Stomach smooth muscle (tissue), 2 donors: ENCODE measurements around the gene ACTMAP.
"Not testable (repeated sequence)": the region's sequence is repeated elsewhere in the genome, so short reads cannot be mapped to it uniquely, and the experiment has no call there.

Experiments
- H3K27ac ChIP-seq: one replicate; pipeline ENCODE4 v1.7.0; 2013; ENCODE audit warnings: mild to moderate bottlenecking, low read length, inconsistent platforms
- H3K27me3 ChIP-seq, 2 donors: one replicate each; pipeline ENCODE4 v1.7.0; 2013; ENCODE audit warnings: low read length in 2 of 2; ENCODE audit not compliant: insufficient read depth in 2 of 2, control insufficient read depth in 1 of 2
- H3K36me3 ChIP-seq, 2 donors: one replicate each; pipeline ENCODE4 v1.7.0; 2013; ENCODE audit warnings: low read length in 2 of 2; ENCODE audit not compliant: control insufficient read depth in 2 of 2, insufficient read depth in 2 of 2
- H3K4me1 ChIP-seq: one replicate; pipeline ENCODE4 v1.7.0; 2013; ENCODE audit warnings: low read length; ENCODE audit not compliant: control insufficient read depth, insufficient read depth
- H3K4me3 ChIP-seq, 2 donors: one replicate each; pipeline ENCODE4 v1.7.0; 2013; ENCODE audit warnings: low read length in 2 of 2
- H3K9ac ChIP-seq, 2 donors: one replicate each; pipeline ENCODE4 v1.7.0; 2013; ENCODE audit warnings: low read length in 2 of 2, mild to moderate bottlenecking in 1 of 2
- H3K9me3 ChIP-seq, 2 donors: one replicate each; pipeline ENCODE4 v1.7.0; 2013; ENCODE audit warnings: low read length in 2 of 2; ENCODE audit not compliant: control insufficient read depth in 2 of 2
- donor health status: healthy.
- donor health status: Pancreatic carcinoma.

ACTMAP gene

GRCh38 chr19:40733149-40733548, 17.1 kb downstream of the ACTMAP start:
- Histone ChIP-seq H3K36me3 (peaks cover 53 to 61% of the 10 kb centered on the region in 2 donors), H3K27me3 (no peaks in the 10 kb centered on the region), H3K9ac (no peak overlapping the region), H3K4me3 (no peak overlapping the region), H3K27ac (no peak overlapping the region), H3K9me3 (no peaks in the 10 kb centered on the region), H3K4me1 (no peaks in the 10 kb centered on the region)

GRCh38 chr19:40732304-40732703, 18.0 kb downstream of the ACTMAP start:
- H3K36me3 ChIP-seq: peaks cover 52 to 63% of the 10 kb centered on the region in 2 donors

GRCh38 chr19:40730065-40730464, 20.2 kb downstream of the ACTMAP start:
- H3K36me3 ChIP-seq: peaks cover 53 to 63% of the 10 kb centered on the region in 2 donors
- H3K4me1 ChIP-seq, H3K9me3 ChIP-seq, H3K27me3 ChIP-seq, H3K9ac ChIP-seq, H3K27ac ChIP-seq, H3K4me3 ChIP-seq: not testable (repeated sequence)

More at GRCh38 chr19:40732304-40732703, 18.0 kb downstream of the ACTMAP start:
- H3K4me3 ChIP-seq, H3K9me3 ChIP-seq, H3K27ac ChIP-seq, H3K27me3 ChIP-seq, H3K9ac ChIP-seq, H3K4me1 ChIP-seq: not testable (repeated sequence)

- Histone ChIP-seq H3K36me3 (peaks cover 38 to 52% of the 10 kb centered on the region in 2 donors), H3K4me1 (peaks cover 15% of the 10 kb centered on the region), H3K27me3 (no peaks in the 10 kb centered on the region)
Measured at GRCh38 chr19:40726279-40726678, 24.0 kb downstream of the ACTMAP start.

GRCh38 chr19:40724855-40725254, 25.4 kb downstream of the ACTMAP start:
- Histone ChIP-seq H3K4me3 (no peak overlapping the region), H3K9me3 (no peaks in the 10 kb centered on the region), H3K27ac (no peak overlapping the region), H3K36me3 (peaks cover 28 to 40% of the 10 kb centered on the region in 2 donors), H3K4me1 (peaks cover 28% of the 10 kb centered on the region), H3K9ac (no peak overlapping the region), H3K27me3 (no peaks in the 10 kb centered on the region)

More at GRCh38 chr19:40726279-40726678, 24.0 kb downstream of the ACTMAP start:
- H3K27ac ChIP-seq: no peak overlapping the region
- no peak overlapping the region for H3K9ac ChIP-seq
- no peak overlapping the region for H3K4me3 ChIP-seq
- no peaks in the 10 kb centered on the region for H3K9me3 ChIP-seq

- Histone ChIP-seq H3K4me1 (peaks cover 33% of the 10 kb centered on the region), H3K36me3 (peaks cover 28 to 38% of the 10 kb centered on the region in 2 donors), H3K4me3 (no peak overlapping the region), H3K27me3 (no peaks in the 10 kb centered on the region), H3K9me3 (no peaks in the 10 kb centered on the region), H3K9ac (no peak overlapping the region), H3K27ac (no peak overlapping the region)
Measured at GRCh38 chr19:40724315-40724714, 26.0 kb downstream of the ACTMAP start.

- Histone ChIP-seq H3K9ac (no peak overlapping the region), H3K9me3 (no peaks in the 10 kb centered on the region), H3K27me3 (no peaks in the 10 kb centered on the region), H3K4me1 (peaks cover 38% of the 10 kb centered on the region), H3K27ac (no peak overlapping the region), H3K4me3 (no peak overlapping the region), H3K36me3 (peaks cover 26 to 35% of the 10 kb centered on the region in 2 donors)
Measured at GRCh38 chr19:40723661-40724254, 26.5 kb downstream of the ACTMAP start.

- Histone ChIP-seq H3K4me1 (peaks cover 55% of the 10 kb centered on the region), H3K27ac (no peak overlapping the region), H3K27me3 (no peaks in the 10 kb centered on the region), H3K36me3 (peaks cover 23 to 27% of the 10 kb centered on the region in 2 donors), H3K9ac (peak overlapping the region in 1 of 2 donors; percentile 21), H3K4me3 (no peak overlapping the region), H3K9me3 (no peaks in the 10 kb centered on the region)
Measured at GRCh38 chr19:40721936-40722661, 28.2 kb downstream of the ACTMAP start.

GRCh38 chr19:40721140-40721486, 29.2 kb downstream of the ACTMAP start:
- H3K36me3 ChIP-seq: peaks cover 16 to 19% of the 10 kb centered on the region in 2 donors
- peak overlapping the region; percentile 3 to 97 for H3K4me3 ChIP-seq
- peak overlapping the region; percentile 80 for H3K27ac ChIP-seq
- H3K4me1 ChIP-seq: peaks cover 58% of the 10 kb centered on the region
- H3K9me3 ChIP-seq: no peaks in the 10 kb centered on the region
- H3K9ac ChIP-seq: peak overlapping the region; percentile 36 to 65
- no peaks in the 10 kb centered on the region for H3K27me3 ChIP-seq

GRCh38 chr19:40719414-40719894, 30.8 kb downstream of the ACTMAP start:
- Histone ChIP-seq H3K4me1 (peaks cover 67% of the 10 kb centered on the region), H3K27me3 (no peaks in the 10 kb centered on the region), H3K9ac (peak overlapping the region in 1 of 2 donors; percentile 98), H3K9me3 (no peaks in the 10 kb centered on the region), H3K4me3 (peak overlapping the region; percentile 97 to 99), H3K27ac (peak overlapping the region; percentile 100), H3K36me3 (peaks cover 7 to 9% of the 10 kb centered on the region in 2 donors)
